ENCODE results near the gene EZH1.

DNA sequence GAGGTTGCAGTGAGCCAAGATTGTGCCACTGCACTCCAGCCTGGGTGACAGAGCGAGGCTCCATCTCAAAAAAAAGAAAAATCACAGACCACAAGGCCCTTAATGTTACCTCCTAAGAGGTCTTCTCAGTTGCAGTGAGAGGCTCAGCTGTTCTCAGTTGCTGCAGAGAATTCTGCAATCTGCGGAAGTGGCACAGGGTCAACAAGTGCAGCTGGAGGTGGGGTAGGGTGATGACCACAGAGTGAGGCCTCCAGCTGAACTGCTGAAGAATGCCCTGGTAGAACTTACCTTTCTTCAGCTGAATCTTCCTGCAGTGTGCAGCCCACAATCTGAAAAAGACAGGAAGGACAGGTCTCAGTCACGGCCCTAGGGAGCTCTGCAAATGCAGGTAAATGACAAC lies 36.3 kb downstream of the EZH1 start:
- TF ChIP-seq EZH2phosphoT487 (IDR thresholded peaks at IDR 0.05; ENCODE audit: insufficient read depth, low read depth) (no peak), EZH2 (IDR thresholded peaks at IDR 0.05; ENCODE audit: insufficient read depth, poor library complexity, severe bottlenecking) (no peak)

Data from GM23248 (cell line).